Smooth muscle cell (in vitro differentiated cells): ENCODE data around the gene RABGGTB. TPM values are rescaled to one million over a fixed set of nuclear protein-coding genes. Genes with fewer than 3 reads are reported as not detected.
"Not testable (repeated sequence)": the region's sequence is repeated elsewhere in the genome, so short reads cannot be mapped to it uniquely, and the experiment has no call there.

Experiments used
- DNase-seq: peaks from one replicate; lab custom pipeline; 2025; ENCODE audit not compliant: unreplicated experiment; lab: John Stamatoyannopoulos, UW
- H2AFZ ChIP-seq: fragments of 200-600 bp; sonication (generic); 2 replicates; pipeline ENCODE4 v1.6.0; 2016; ENCODE audit warnings: antibody characterized with exemption, low read depth, mild to moderate bottlenecking
- H3F3A ChIP-seq: fragments of 200-600 bp; sonication (generic); 2 replicates; pipeline ENCODE4 v1.6.0; 2017; ENCODE audit warnings: antibody characterized with exemption, low read depth
- H3K27ac ChIP-seq: fragments of 200-600 bp; sonication (generic); 2 replicates; pipeline ENCODE4 v1.5.1; 2016; ENCODE audit warnings: low read depth, mild to moderate bottlenecking
- H3K27me3 ChIP-seq: fragments of 200-600 bp; sonication (generic); 2 replicates; pipeline ENCODE4 v1.6.1; 2016; ENCODE audit warnings: low read depth, mild to moderate bottlenecking
- H3K36me3 ChIP-seq: fragments of 200-600 bp; sonication (generic); 2 replicates; pipeline ENCODE4 v1.5.1; 2016; ENCODE audit warnings: low read depth
- H3K4me1 ChIP-seq: fragments of 200-600 bp; sonication (generic); 2 replicates; pipeline ENCODE4 v1.5.1; 2016; ENCODE audit warnings: low read depth
- H3K4me2 ChIP-seq: fragments of 200-600 bp; sonication (generic); 2 replicates; pipeline ENCODE4 v1.6.0; 2016; ENCODE audit warnings: mild to moderate bottlenecking
- H3K4me3 ChIP-seq: fragments of 200-600 bp; sonication (generic); 2 replicates; pipeline ENCODE4 v1.5.1; 2016; ENCODE audit warnings: mild to moderate bottlenecking
- H3K79me2 ChIP-seq: fragments of 200-600 bp; sonication (generic); 2 replicates; pipeline ENCODE4 v1.6.0; 2016; ENCODE audit warnings: low read depth, mild to moderate bottlenecking
- H3K9ac ChIP-seq: fragments of 200-600 bp; sonication (generic); 2 replicates; pipeline ENCODE4 v1.6.0; 2016; ENCODE audit warnings: low read depth
- H3K9me3 ChIP-seq: fragments of 200-600 bp; sonication (generic); replicated peaks from 2 replicates; pipeline ENCODE4 v1.5.1; 2016; ENCODE audit warnings: low read depth
- H4K20me1 ChIP-seq: fragments of 200-600 bp; sonication (generic); 2 replicates; pipeline ENCODE4 v1.6.0; 2016; ENCODE audit warnings: low read depth
- WGBS: methylation state at CpG from one replicate; pipeline ENCODE4 v1.1.7; 2016; ENCODE audit warnings: low lambda C conversion rate; 5-methylcytosine and 5-hydroxymethylcytosine counted together
- polyA plus RNA-seq: library from polyadenylated mRNA; unstranded; fragments of >200 nt; fragmentation: Nextera tagmentation; extraction: Ambion mirVana; gene quantifications from 2 replicates; pipeline ENCODE4 v1.2.1, GENCODE V29; 2016
- total RNA-seq: library from RNA; depleted of rRNA; stranded (reverse); fragments of >200 nt; gene quantifications from 2 replicates; pipeline ENCODE4 v1.2.3, GENCODE V29; 2014
- TF ChIP-seq, protein P1 (sequence below): fragments of 200-600 bp; sonication (generic); IDR thresholded peaks from 2 replicates; pipeline ENCODE4 v1.5.1; 2017; ENCODE audit warnings: borderline replicate concordance, mild to moderate bottlenecking, antibody characterized with exemption; ENCODE audit not compliant: insufficient read depth, poor library complexity, severe bottlenecking

The RABGGTB gene
- total and polyA plus RNA-seq, 2 experiments from 2014 or later, result 18.0 to 97.4 TPM

- peaks cover 6% of the 10 kb centered on the region for H3K79me2 ChIP-seq
- H3F3A ChIP-seq, result peaks cover 36% of the 10 kb centered on the region
- no peaks in the 10 kb centered on the region for H3K27me3 ChIP-seq
- no peak within 1 kb of the TSS for H3K27ac ChIP-seq
- peaks cover 44% of the 10 kb centered on the region for H4K20me1 ChIP-seq
- H3K4me1 ChIP-seq, result no peaks in the 10 kb centered on the region
- H3K4me3 ChIP-seq, result no peak within 1 kb of the TSS
- H3K4me2 ChIP-seq, result no peak within 1 kb of the TSS
- no peak within 1 kb of the TSS for H2AFZ ChIP-seq
- H3K9ac ChIP-seq, result no peak within 1 kb of the TSS
- 92% methylated on average over 34 of the region's 34 CpGs for WGBS
- no peak for DNase-seq
- peaks cover 14% of the 10 kb centered on the region for H3K36me3 ChIP-seq
- TF ChIP-seq, protein P1, sequence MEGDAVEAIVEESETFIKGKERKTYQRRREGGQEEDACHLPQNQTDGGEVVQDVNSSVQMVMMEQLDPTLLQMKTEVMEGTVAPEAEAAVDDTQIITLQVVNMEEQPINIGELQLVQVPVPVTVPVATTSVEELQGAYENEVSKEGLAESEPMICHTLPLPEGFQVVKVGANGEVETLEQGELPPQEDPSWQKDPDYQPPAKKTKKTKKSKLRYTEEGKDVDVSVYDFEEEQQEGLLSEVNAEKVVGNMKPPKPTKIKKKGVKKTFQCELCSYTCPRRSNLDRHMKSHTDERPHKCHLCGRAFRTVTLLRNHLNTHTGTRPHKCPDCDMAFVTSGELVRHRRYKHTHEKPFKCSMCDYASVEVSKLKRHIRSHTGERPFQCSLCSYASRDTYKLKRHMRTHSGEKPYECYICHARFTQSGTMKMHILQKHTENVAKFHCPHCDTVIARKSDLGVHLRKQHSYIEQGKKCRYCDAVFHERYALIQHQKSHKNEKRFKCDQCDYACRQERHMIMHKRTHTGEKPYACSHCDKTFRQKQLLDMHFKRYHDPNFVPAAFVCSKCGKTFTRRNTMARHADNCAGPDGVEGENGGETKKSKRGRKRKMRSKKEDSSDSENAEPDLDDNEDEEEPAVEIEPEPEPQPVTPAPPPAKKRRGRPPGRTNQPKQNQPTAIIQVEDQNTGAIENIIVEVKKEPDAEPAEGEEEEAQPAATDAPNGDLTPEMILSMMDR, result no peak
- no peaks in the 10 kb centered on the region for H3K9me3 ChIP-seq
These were observed 10.6 kb downstream of the RABGGTB start, which contains the start of gene MSH4 for GRCh38 chr1:75796376-75797272. Gene MSH4 (plus strand): TSS chr1:75796882. CDS start chr1:75796986, 104 bp downstream.

DNA sequence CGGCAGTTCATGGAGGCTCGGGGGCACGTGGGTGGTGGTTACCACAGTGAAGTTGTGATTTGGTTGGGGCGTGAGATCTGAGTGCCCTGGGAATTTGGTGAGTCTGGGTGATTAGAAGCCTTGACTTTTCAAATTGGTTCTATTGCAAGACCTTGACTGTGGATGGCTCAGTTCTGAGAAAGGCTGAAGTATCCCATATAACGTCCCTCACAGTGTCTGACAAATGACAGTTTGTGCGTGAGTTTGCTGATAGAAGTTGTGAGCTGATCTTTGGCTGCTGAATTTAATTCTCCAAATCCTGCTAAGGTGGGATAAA, 11.2 kb downstream of the RABGGTB start:
- no peak overlapping the region for H3K27ac ChIP-seq
- H3K9me3 ChIP-seq, result no peaks in the 10 kb centered on the region
- DNase-seq, result no peak
- H2AFZ ChIP-seq, result no peak overlapping the region
- H3K36me3 ChIP-seq, result peaks cover 8% of the 10 kb centered on the region
- peaks cover 32% of the 10 kb centered on the region for H3F3A ChIP-seq
- H3K9ac ChIP-seq, result no peak overlapping the region
- no peak overlapping the region for H3K4me3 ChIP-seq
- H3K4me1 ChIP-seq, result no peaks in the 10 kb centered on the region
- peaks cover 2% of the 10 kb centered on the region for H3K79me2 ChIP-seq
- TF ChIP-seq, protein P1, result no peak
- H4K20me1 ChIP-seq, result peaks cover 38% of the 10 kb centered on the region
- H3K27me3 ChIP-seq, result no peaks in the 10 kb centered on the region
- no peak overlapping the region for H3K4me2 ChIP-seq
- whole genome bisulfite sequencing, result 88% methylated on average over 6 of the region's 6 CpGs

DNA sequence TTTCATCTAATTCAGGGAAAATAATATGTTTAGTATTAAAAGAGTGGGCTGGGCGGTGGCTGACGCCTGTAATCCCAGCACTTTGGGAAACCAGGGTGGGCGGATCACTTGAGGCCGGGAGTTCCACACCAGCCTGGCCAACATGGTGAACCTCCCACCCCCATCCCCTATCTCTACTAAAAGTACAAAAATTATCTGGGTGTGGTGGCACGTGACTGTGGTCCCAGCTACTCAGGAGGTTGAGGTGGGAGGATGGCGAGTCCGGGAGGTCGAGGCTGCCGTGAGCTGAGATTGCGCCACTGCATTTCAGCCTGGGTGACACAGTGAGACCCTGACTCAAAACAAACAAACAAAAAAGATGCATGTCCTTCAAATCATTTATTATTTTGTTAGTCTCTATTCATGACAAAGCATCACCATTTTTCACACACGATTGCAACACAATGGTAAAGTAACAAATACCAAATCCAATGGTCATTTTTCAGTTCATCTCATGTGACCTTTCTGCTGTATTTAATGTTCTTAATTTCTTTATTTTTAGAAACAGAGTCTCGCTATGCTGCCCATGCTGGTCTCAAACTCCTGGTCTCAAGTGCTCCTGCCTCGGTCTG, 11.7 kb downstream of the RABGGTB start:
- Histone ChIP-seq H3K9ac (no peak overlapping the region), H3K4me3 (no peak overlapping the region), H3K4me2 (no peak overlapping the region), H3K36me3 (peaks cover 5% of the 10 kb centered on the region), H3K27ac (no peak overlapping the region), H2AFZ (no peak overlapping the region), H3K79me2 (no peaks in the 10 kb centered on the region), H3K4me1 (no peaks in the 10 kb centered on the region), H4K20me1 (peaks cover 33% of the 10 kb centered on the region), H3K27me3 (no peaks in the 10 kb centered on the region), H3F3A (peaks cover 27% of the 10 kb centered on the region), H3K9me3 (no peaks in the 10 kb centered on the region)
- TF ChIP-seq, protein P1, result no peak
- no peak for DNase-seq
- 94% methylated on average over 13 of the region's 13 CpGs for WGBS

GRCh38 chr1:75801480-75801879, 15.4 kb downstream of the RABGGTB start:
- H2AFZ ChIP-seq, DNase-seq, H3K4me3 ChIP-seq, H3K4me2 ChIP-seq, H4K20me1 ChIP-seq, H3K4me1 ChIP-seq, H3K36me3 ChIP-seq, H3F3A ChIP-seq, H3K27ac ChIP-seq, H3K9ac ChIP-seq, H3K27me3 ChIP-seq, H3K9me3 ChIP-seq, H3K79me2 ChIP-seq: not testable (repeated sequence)
- WGBS, result 100% methylated on average over 2 of the region's 2 CpGs
